SH-SY5Y (cell line): Measurements from ENCODE around the gene KIF4B.

Experiments
- GATA2 ChIP-seq: IDR thresholded peaks from 2 replicates; pipeline ENCODE4 v1.6.1; 2011; ENCODE audit warnings: mild to moderate bottlenecking, low read depth, low read length
- GATA3 ChIP-seq: IDR thresholded peaks from 2 replicates; pipeline ENCODE4 v1.6.1; 2011; ENCODE audit warnings: low read depth, mild to moderate bottlenecking, low read length, moderate library complexity

- TF ChIP-seq GATA2 (no peak), GATA3 (no peak)
These were observed 12.3 kb downstream of the KIF4B start for GRCh38 chr5:155025895-155026294.
